ENCODE measurements around the gene B4GALT1. TPM values are rescaled to one million over a fixed set of nuclear protein-coding genes. Genes with fewer than 3 reads are reported as not detected.

B4GALT1 gene
- total and polyA plus RNA-seq, 5 experiments from 2014 or later, result 15.1 to 30.8 (median 24.2) TPM

GRCh38 chr9:33109097-33109496 lies 58.0 kb downstream of the B4GALT1 start:
- DNase-seq (no peak), ATAC-seq (no peak)
- Mint-ChIP-seq H3K9me3 (no peaks in the 10 kb centered on the region), H3K4me3 (no peak overlapping the region), H3K27me3 (no peaks in the 10 kb centered on the region), H3K36me3 (peaks cover 0 to 36% (median 7%) of the 10 kb centered on the region in 3 donors), H3K4me1 (peaks cover 4 to 21% (median 5%) of the 10 kb centered on the region in 4 donors), H3K27ac (peak overlapping the region in 4 of 10 donors; percentile 35 to 86 (median 50))
- POLR2A ChIA-PET, result no interaction called here

GRCh38 chr9:33108472-33108871 lies 58.7 kb downstream of the B4GALT1 start:
- Mint-ChIP-seq H3K36me3 (peaks cover 0 to 30% (median 4%) of the 10 kb centered on the region in 3 donors), H3K27ac (peak overlapping the region in 2 of 10 donors; percentile 20 to 64), H3K4me3 (no peak overlapping the region), H3K27me3 (no peaks in the 10 kb centered on the region), H3K4me1 (peaks cover 0 to 15% (median 5%) of the 10 kb centered on the region in 4 donors), H3K9me3 (no peaks in the 10 kb centered on the region)
- no peak for ATAC-seq
- POLR2A ChIA-PET, result no interaction called here
- no peak for DNase-seq

GRCh38 chr9:33107762-33108161 lies 59.4 kb downstream of the B4GALT1 start:
- ATAC-seq, result no peak
- H3K27ac Mint-ChIP-seq, result peak overlapping the region in 2 of 10 donors; percentile 51 to 57
- H3K4me1 Mint-ChIP-seq, result peaks cover 0 to 13% (median 5%) of the 10 kb centered on the region in 4 donors
- H3K36me3 Mint-ChIP-seq, result peaks cover 0 to 23% (median 0%) of the 10 kb centered on the region in 3 donors
- H3K27me3 Mint-ChIP-seq, result no peaks in the 10 kb centered on the region
- no peaks in the 10 kb centered on the region for H3K9me3 Mint-ChIP-seq
- no peak for DNase-seq
- POLR2A ChIA-PET, result interaction anchor here (0.7 kb wide), 1 partner anchor 21 kb away, joined by 4 read pairs; no protein-coding TSS in a partner anchor
- H3K4me3 Mint-ChIP-seq, result no peak overlapping the region

GRCh38 chr9:33106827-33107621 lies 60.1 kb downstream of the B4GALT1 start:
- Mint-ChIP-seq H3K27me3 (no peaks in the 10 kb centered on the region), H3K4me3 (no peak overlapping the region), H3K27ac (peak overlapping the region in 2 of 10 donors; percentile 51 to 59), H3K4me1 (peaks cover 0 to 13% (median 5%) of the 10 kb centered on the region in 4 donors), H3K36me3 (peaks cover 0 to 16% (median 0%) of the 10 kb centered on the region in 3 donors), H3K9me3 (no peaks in the 10 kb centered on the region)
- DNase-seq (no peak), ATAC-seq (no peak)
- POLR2A ChIA-PET, result interaction anchor here (0.7 to 0.9 kb wide), 2 partner anchors 11 to 21 kb away, joined by 4 to 6 read pairs; no protein-coding TSS in a partner anchor

DNA sequence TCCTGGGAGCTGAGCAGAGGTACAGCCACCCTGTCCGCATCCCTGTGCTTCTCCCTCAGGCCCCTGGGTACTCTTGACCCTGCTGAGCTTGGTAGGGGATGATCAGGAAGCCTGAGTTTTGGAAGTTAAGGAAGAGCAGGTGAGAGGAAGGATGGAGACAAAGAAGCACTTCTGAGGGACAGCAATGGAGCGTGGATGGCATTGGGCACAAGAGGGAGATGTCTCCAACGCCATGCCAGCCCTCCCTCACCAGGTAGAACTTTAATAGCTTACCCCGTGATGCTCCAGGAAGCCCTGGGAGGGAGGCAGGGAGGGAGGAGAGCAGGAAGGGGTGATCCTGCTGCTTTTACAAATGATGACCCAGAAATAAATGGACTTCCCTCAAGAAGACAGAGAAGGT lies 60.8 kb downstream of the B4GALT1 start:
- Mint-ChIP-seq H3K27me3 (no peaks in the 10 kb centered on the region), H3K36me3 (peaks cover 0 to 11% (median 0%) of the 10 kb centered on the region in 3 donors), H3K9me3 (no peaks in the 10 kb centered on the region), H3K4me3 (no peak overlapping the region), H3K27ac (peak overlapping the region in 2 of 10 donors; percentile 35 to 72), H3K4me1 (peaks cover 0 to 9% (median 3%) of the 10 kb centered on the region in 4 donors)
- ATAC-seq, result no peak
- no peak for DNase-seq
- POLR2A ChIA-PET, result interaction anchor here (0.9 kb wide), 1 partner anchor 10 kb away, joined by 6 read pairs; no protein-coding TSS in a partner anchor

DNA sequence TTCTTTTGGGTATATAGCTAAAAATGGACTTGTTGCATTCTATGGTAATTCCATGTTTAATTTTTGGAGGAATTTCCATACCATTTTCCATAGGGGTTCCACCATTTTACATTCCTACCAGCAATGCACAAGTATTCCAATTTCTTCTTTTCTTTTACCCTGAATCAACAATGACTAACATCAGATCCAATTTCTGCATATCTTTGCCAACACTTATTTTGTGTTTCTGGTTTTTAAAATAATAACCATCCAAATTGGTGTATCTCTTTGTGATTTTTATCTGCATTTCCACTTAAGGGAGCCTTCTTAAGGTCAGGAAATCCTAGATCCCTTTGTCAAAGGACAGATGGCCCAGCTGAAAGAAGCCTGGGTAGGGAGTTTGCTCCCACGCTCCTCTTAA lies 61.2 kb downstream of the B4GALT1 start:
- H3K9me3 Mint-ChIP-seq, result peaks cover 0 to 2% (median 0%) of the 10 kb centered on the region in 9 donors

GRCh38 chr9:33105504-33105903 lies 61.6 kb downstream of the B4GALT1 start:
- POLR2A ChIA-PET, result no interaction called here
- peaks cover 0 to 2% (median 0%) of the 10 kb centered on the region in 3 donors for H3K36me3 Mint-ChIP-seq
- no peaks in the 10 kb centered on the region for H3K27me3 Mint-ChIP-seq

More for the DNA sequence above, 61.2 kb downstream of the B4GALT1 start:
- ATAC-seq (no peak), DNase-seq (no peak)
- H3K4me3 Mint-ChIP-seq, result no peak overlapping the region
- peak overlapping the region in 1 of 10 donors; percentile 72 for H3K27ac Mint-ChIP-seq
- H3K36me3 Mint-ChIP-seq, result peaks cover 0 to 7% (median 0%) of the 10 kb centered on the region in 3 donors
- POLR2A ChIA-PET, result interaction anchor here (0.9 kb wide), 1 partner anchor 10 kb away, joined by 6 read pairs; no protein-coding TSS in a partner anchor
- H3K4me1 Mint-ChIP-seq, result peaks cover 0 to 8% (median 3%) of the 10 kb centered on the region in 4 donors
- no peaks in the 10 kb centered on the region for H3K27me3 Mint-ChIP-seq

GRCh38 chr9:33104401-33104800 lies 62.7 kb downstream of the B4GALT1 start:
- DNase-seq (no peak), ATAC-seq (no peak)
- H3K27ac Mint-ChIP-seq, result peak overlapping the region in 4 of 10 donors; percentile 30 to 76 (median 61)
- POLR2A ChIA-PET, result no interaction called here
- H3K36me3 Mint-ChIP-seq, result no peaks in the 10 kb centered on the region
- H3K27me3 Mint-ChIP-seq, result no peaks in the 10 kb centered on the region
- H3K4me3 Mint-ChIP-seq, result no peak overlapping the region
- peaks cover 0 to 4% (median 2%) of the 10 kb centered on the region in 4 donors for H3K4me1 Mint-ChIP-seq
- H3K9me3 Mint-ChIP-seq, result peaks cover 0 to 2% (median 0%) of the 10 kb centered on the region in 9 donors

More at GRCh38 chr9:33105504-33105903, 61.6 kb downstream of the B4GALT1 start:
- peaks cover 0 to 7% (median 2%) of the 10 kb centered on the region in 4 donors for H3K4me1 Mint-ChIP-seq
- no peak for DNase-seq
- H3K27ac Mint-ChIP-seq, result no peak overlapping the region
- H3K4me3 Mint-ChIP-seq, result no peak overlapping the region
- H3K9me3 Mint-ChIP-seq, result peaks cover 0 to 2% (median 0%) of the 10 kb centered on the region in 9 donors
- no peak for ATAC-seq

DNA sequence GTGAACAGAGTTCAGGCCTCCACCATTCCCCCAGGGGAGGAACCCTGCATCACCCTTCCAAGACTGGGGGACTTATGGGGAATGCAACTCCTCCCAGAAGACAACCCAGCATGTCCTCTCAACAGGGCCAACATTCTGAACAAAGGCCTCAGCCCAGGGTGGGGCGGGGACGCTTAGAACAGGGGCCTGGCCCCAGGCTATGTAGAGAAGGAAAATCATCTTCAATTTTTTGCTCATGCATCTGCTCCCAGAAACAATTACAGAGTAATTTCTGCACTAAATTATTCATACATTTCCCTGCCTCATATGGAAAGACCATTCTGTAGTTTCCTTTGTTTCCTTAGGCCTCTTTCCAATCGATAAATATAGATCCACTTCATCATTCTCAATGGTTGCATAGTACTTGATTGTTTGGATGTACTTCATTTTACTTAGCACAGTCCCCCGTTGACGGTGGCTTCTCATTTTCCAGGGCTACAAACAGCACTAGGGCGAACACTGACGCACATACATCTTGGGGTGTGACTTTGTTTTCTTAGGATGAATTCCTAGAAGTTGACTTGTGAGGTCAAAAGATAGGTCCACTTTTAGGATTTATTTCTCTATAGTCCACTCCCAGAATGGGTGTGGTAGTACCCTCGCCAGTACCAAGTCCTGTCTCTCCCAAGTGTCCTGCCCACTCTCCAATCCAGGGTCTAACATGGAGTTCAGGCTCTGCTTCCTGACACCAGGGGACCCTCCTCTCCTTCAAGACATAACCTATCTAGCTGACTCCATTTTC lies 63.4 kb downstream of the B4GALT1 start:
- Mint-ChIP-seq H3K4me1 (peaks cover 0 to 4% (median 2%) of the 10 kb centered on the region in 4 donors), H3K4me3 (no peak overlapping the region), H3K36me3 (no peaks in the 10 kb centered on the region), H3K9me3 (peaks cover 0 to 2% (median 0%) of the 10 kb centered on the region in 9 donors), H3K27me3 (no peaks in the 10 kb centered on the region), H3K27ac (peak overlapping the region in 5 of 10 donors; percentile 30 to 66 (median 46))
- POLR2A ChIA-PET, result no interaction called here
- DNase-seq (no peak), ATAC-seq (no peak)

DNA sequence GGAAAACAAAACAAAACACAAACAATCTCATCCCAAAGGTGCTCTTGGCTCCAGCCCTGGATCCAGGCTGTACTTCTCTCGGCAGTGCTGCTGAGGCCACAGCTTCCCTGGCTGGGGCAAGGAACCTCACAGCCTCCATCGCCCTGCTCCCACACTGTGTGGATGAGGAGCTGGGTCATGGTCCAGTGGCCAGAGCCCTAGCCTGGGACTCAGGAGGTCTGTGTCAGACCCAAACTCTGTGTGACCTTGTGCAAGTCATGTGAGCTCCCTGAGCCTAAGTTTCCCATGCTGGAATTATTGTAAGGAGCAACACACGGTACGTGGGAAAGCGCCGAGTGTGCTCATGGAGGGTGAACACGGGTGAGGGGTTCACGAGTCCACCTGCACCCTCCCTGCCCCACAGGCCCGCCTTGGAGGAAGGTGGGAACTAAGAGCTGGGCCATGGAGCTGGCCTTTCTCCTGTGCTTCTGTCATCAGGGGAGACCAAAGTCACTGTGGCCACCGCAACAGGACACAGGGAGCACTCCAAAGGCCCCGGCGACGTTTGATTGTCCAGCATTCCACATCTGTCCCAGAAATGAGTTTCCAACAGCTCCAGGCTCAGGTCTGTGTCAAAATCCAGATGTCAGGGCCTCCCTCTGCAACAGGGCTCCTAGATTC lies 64.5 kb downstream of the B4GALT1 start:
- POLR2A ChIA-PET, result no interaction called here
- Mint-ChIP-seq H3K27me3 (no peaks in the 10 kb centered on the region), H3K36me3 (no peaks in the 10 kb centered on the region), H3K4me1 (peaks cover 0 to 3% (median 0%) of the 10 kb centered on the region in 4 donors), H3K4me3 (no peak overlapping the region), H3K27ac (peak overlapping the region in 1 of 10 donors; percentile 24), H3K9me3 (peaks cover 0 to 2% (median 0%) of the 10 kb centered on the region in 9 donors)
- DNase-seq (no peak), ATAC-seq (no peak)

DNA sequence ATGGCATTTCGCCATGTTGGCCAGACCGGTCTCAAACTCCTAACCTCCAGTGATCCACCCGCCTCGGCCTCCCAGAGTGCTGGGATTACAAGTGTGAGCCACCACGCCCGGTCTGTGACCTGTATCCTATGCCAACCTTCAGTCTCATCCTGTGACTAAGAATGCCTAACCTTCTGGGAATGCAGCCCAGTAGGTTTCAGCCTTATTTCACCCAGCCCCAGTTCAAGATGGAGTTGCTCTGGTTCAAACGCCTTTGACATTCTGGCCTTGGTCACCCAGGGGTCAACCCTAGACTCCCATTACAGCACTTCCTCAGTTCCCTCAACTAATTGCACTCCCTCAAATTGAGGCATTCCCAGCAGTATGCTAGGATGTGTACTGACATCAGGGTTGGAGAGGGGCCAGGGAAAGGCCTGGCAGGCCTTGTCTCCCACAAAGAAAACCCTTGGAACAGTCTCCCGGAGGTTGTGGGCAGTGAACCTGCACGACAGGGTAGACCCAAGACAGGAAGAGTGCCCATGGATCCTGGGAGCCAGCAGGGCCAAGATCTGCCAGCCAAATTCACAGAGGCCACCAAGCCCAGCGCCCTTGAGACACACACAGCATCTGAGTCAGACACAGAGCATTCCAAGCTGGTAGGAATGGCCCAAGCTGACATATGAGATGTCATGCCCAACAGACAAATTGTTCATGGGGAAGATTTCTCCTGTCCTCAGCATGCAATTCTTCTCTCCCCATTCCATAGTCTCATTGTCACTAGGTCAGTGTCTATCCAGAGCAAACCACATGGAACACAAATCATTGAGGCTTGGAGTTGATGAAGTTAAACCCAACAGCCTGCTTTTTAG lies 65.8 kb downstream of the B4GALT1 start:
- peak overlapping the region in 2 of 10 donors; percentile 27 to 64 for H3K27ac Mint-ChIP-seq
- H3K4me3 Mint-ChIP-seq, result no peak overlapping the region
- no peaks in the 10 kb centered on the region for H3K27me3 Mint-ChIP-seq
- peaks cover 0 to 2% (median 0%) of the 10 kb centered on the region in 9 donors for H3K9me3 Mint-ChIP-seq
- no peak for DNase-seq
- no peaks in the 10 kb centered on the region for H3K4me1 Mint-ChIP-seq
- POLR2A ChIA-PET, result no interaction called here
- ATAC-seq, result no peak
- H3K36me3 Mint-ChIP-seq, result no peaks in the 10 kb centered on the region

Measured in naive thymus-derived CD8-positive, alpha-beta T cell (primary cell).